Peyer's patch (tissue), 4 donors: Measurements from ENCODE around the gene ROR1.

Source experiments
- CTCF ChIP-seq, 6 experiments: fragments of 450-650 bp in 4 of 6; fragments of 200-600 bp in 2 of 6; sonication (generic) in 1 of 6; IDR thresholded peaks; one replicate each; pipeline ENCODE4 v1.5.1; 2017 to 2019; ENCODE audit warnings: antibody characterized with exemption in 6 of 6, mild to moderate bottlenecking in 3 of 6, moderate library complexity in 1 of 6
- POLR2A ChIP-seq, 2 donors: fragments of 450-650 bp; IDR thresholded peaks; one replicate each; pipeline ENCODE4 v1.5.1; 2017; ENCODE audit warnings: antibody characterized with exemption in 2 of 2, mild to moderate bottlenecking in 2 of 2, moderate library complexity in 2 of 2

GRCh38 chr1:63799307-63799706 is 25.5 kb downstream of the ROR1 start:
- TF ChIP-seq POLR2A (IDR thresholded peaks at IDR 0.05) (no peak), CTCF (IDR thresholded peaks at IDR 0.05) (no peak)
